Measurements from ENCODE around the gene CD6.
"Not testable (repeated sequence)": the region's sequence is repeated elsewhere in the genome, so short reads cannot be mapped to it uniquely, and the experiment has no call there.

The CD6 gene

DNA sequence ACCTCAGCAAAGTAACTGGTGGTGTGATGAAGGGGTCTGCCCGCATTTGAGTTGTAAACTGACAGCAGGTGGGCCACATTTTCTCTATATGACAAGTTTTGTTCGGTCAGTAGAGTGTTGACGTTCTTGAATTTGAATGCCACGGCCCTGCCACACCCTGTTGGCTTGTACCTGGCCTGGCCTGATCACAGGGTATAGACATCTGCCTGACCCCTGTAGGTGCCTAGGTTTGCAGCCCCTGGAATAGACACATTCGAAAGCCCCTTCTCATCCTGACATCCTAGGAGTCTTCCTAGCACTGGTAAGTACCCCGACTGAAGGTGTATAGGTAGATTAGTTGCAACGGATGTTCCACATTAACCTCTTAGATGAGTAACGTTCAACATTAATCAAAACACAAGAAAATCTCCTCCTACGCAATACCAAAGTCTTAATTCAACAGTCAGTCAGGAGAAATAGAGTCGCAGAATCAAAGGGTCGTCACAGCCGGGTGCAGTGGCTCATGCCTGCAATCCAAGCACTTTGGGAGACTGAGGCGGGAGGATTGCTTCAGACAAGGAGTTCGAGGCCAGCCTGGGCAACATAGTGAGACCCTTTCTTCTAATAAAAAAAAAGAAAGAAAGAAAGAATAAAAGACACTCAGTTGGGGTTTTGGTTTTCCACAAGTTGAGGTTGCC lies 87.2 kb downstream of the CD6 start:
- no peak overlapping the region for H3K4me3 ChIP-seq (ENCODE audit: low read depth, low read length)
- no peak for TF ChIP-seq POLR2A (IDR thresholded peaks at IDR 0.05; ENCODE audit: extremely low read depth, insufficient read length)
- TF ChIP-seq MYC (IDR thresholded peaks at IDR 0.05; ENCODE audit: low read depth, low read length), result no peak
- TF ChIP-seq, protein P1, sequence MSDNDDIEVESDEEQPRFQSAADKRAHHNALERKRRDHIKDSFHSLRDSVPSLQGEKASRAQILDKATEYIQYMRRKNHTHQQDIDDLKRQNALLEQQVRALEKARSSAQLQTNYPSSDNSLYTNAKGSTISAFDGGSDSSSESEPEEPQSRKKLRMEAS (IDR thresholded peaks at IDR 0.05; ENCODE audit: low read depth, low read length), result no peak
- TF ChIP-seq, protein P2, sequence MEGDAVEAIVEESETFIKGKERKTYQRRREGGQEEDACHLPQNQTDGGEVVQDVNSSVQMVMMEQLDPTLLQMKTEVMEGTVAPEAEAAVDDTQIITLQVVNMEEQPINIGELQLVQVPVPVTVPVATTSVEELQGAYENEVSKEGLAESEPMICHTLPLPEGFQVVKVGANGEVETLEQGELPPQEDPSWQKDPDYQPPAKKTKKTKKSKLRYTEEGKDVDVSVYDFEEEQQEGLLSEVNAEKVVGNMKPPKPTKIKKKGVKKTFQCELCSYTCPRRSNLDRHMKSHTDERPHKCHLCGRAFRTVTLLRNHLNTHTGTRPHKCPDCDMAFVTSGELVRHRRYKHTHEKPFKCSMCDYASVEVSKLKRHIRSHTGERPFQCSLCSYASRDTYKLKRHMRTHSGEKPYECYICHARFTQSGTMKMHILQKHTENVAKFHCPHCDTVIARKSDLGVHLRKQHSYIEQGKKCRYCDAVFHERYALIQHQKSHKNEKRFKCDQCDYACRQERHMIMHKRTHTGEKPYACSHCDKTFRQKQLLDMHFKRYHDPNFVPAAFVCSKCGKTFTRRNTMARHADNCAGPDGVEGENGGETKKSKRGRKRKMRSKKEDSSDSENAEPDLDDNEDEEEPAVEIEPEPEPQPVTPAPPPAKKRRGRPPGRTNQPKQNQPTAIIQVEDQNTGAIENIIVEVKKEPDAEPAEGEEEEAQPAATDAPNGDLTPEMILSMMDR (IDR thresholded peaks at IDR 0.05; ENCODE audit: low read depth, low read length), result no peak
- DNase-seq (ENCODE audit: low read depth), result no peak

DNA sequence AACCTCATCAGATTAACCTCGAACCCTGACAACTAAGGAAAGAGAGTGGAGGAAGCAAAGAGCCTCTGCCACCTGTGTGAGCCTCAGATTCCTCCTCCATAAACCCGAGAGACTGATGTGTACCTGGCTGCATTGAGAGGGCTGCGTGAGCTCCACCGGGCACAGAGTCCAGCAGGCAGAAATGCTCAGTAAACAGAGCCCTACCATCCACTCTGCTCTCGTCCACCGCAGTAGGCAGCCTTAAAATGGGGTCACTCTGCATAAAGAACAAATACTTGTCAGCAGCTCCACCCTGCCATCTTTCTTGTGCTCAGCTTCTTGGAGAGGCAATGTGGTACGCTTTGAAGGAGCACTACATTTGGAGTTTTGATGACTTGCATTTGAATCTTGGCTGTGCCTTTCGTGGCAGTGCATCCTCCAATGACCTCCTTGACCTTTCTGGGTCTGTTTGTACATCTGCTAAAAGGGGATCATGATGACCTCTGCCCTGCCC lies 87.8 kb downstream of the CD6 start:
- no peak for DNase-seq (ENCODE audit: low read depth)
- H3K4me3 ChIP-seq (ENCODE audit: low read depth, low read length), result no peak overlapping the region
- no peak for TF ChIP-seq POLR2A (IDR thresholded peaks at IDR 0.05; ENCODE audit: extremely low read depth, insufficient read length)
- TF ChIP-seq MYC (IDR thresholded peaks at IDR 0.05; ENCODE audit: low read depth, low read length), result no peak
- TF ChIP-seq, protein P2 (IDR thresholded peaks at IDR 0.05; ENCODE audit: low read depth, low read length), result no peak
- TF ChIP-seq, protein P1 (IDR thresholded peaks at IDR 0.05; ENCODE audit: low read depth, low read length), result no peak

DNA sequence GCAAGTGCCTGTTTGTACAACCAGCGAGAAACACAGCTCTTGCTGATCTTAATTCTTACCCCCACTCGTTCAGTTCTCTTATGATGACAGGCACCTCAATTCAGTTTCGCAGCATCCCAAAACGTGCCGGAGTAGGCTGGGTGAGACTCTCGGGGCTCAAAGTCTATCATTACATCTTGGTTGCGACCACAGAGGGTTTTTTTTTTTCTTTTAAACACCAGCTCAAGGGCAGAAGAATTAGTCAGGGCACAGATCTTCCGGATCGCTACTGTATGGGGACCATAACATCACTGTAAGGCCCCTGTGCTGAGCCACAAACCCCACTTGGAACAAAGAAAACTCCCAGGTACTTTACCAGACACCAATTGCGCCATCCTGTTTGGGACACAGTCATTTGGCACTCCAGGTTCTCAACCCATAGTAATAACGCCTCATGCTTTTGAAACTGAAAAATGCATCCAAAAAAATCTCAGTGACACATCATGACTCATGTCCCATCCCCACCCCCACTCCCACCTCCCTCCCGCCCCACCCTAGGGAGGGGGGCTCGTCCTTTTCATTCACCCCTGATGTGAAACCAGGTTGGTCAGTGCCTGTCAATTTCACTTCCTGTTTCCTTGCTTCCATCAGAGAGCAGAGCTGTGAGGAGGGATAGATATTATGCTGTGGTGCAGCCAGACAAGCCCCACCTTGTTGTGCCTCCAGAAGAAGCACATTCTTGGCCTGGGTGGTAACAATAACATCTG lies 89.8 kb downstream of the CD6 start:
- TF ChIP-seq, protein P2 (IDR thresholded peaks at IDR 0.05; ENCODE audit: low read depth, low read length), result no peak
- TF ChIP-seq MYC (IDR thresholded peaks at IDR 0.05; ENCODE audit: low read depth, low read length) (no peak), POLR2A (IDR thresholded peaks at IDR 0.05; ENCODE audit: extremely low read depth, insufficient read length) (no peak)
- TF ChIP-seq, protein P1 (IDR thresholded peaks at IDR 0.05; ENCODE audit: low read depth, low read length), result no peak
- H3K4me3 ChIP-seq (ENCODE audit: low read depth, low read length), result no peak overlapping the region
- DNase-seq (ENCODE audit: low read depth), result peak; percentile 83

DNA sequence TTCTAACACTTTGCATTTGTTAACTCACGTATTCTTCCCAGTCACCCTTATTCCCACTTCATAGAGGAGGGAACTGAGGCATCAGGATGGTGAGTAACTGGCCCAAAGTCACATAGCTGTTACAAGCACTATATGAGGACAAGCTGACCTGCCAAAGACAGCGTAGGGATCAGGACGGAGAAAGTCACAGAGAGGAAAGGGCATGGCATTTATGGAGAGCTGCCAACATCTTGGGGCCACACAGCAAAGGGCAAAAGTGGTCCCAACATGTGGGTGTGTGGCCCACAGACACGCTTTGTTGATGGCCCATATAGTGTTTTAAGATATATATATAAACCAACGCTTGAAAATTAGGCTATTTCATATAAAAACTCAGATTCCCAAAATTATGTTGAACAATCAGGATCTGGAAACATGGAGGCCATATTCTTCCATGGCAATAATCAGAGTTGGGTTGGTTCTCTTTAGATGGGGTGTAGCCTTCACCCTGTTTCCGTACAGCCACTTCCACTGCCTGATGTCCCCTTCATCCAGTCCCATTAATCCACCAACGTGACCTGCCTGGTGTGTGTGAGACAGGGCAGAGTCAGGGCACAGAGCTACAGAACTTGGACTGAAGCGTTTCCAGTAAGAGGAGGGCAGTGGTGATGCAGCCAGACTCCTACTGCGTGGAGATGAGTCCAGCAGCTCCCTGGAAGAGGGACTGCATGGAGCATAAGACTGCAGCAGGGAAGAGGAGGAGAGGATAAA lies 90.9 kb downstream of the CD6 start:
- no peak overlapping the region for H3K4me3 ChIP-seq (ENCODE audit: low read depth, low read length)
- TF ChIP-seq POLR2A (IDR thresholded peaks at IDR 0.05; ENCODE audit: extremely low read depth, insufficient read length), result no peak
- TF ChIP-seq, protein P1 (IDR thresholded peaks at IDR 0.05; ENCODE audit: low read depth, low read length), result no peak
- no peak for TF ChIP-seq MYC (IDR thresholded peaks at IDR 0.05; ENCODE audit: low read depth, low read length)
- TF ChIP-seq, protein P2 (IDR thresholded peaks at IDR 0.05; ENCODE audit: low read depth, low read length), result no peak
- no peak for DNase-seq (ENCODE audit: low read depth)

DNA sequence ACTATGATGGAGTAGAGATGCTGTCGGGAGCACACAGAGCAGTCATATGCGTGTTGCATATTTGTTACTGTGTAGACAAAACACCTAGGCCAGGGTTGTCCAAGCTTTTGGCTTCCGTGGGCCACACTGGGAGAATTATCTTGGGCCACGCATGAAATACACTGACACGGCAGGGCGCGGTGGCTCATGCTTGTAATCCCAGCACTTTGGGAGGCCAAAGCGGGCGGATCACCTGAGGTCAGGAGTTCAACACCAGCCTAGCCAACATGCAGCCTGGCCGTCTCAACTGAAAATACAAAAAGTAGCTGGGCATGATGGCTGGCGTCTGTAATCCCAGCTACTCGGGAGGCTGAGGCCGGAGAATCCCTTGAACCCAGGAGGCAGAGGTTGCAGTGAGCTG lies 93.8 kb downstream of the CD6 start:
- H3K4me3 ChIP-seq (ENCODE audit: low read depth, low read length); DNase-seq (ENCODE audit: low read depth): not testable (repeated sequence)
